Liver (tissue), 3 donors: Measurements from ENCODE around the gene TMEM38B.

Experiments used
- CTCF ChIP-seq: fragments of 150-350 bp; IDR thresholded peaks from 2 replicates; pipeline ENCODE4 v1.5.1; 2017; ENCODE audit warnings: improper control_type of control experiment, low read depth, low read length; ENCODE audit not compliant: missing input control
- GABPA ChIP-seq, 2 donors: IDR thresholded peaks in 1 of 2; conservative IDR thresholded peaks in 1 of 2; 2 replicates each; pipeline ENCODE4 v1.6.1; 2016; ENCODE audit warnings: antibody characterized with exemption in 2 of 2, mild to moderate bottlenecking in 1 of 2, moderate library complexity in 1 of 2
- HNF4A ChIP-seq, 2 donors: conservative IDR thresholded peaks; 2 replicates each; pipeline ENCODE4 v1.6.1; 2016; ENCODE audit warnings: antibody characterized with exemption in 2 of 2, mild to moderate bottlenecking in 2 of 2
- JUND ChIP-seq, 2 donors: IDR thresholded peaks; 2 replicates each; pipeline ENCODE4 v1.6.1; 2016; ENCODE audit warnings: antibody characterized with exemption in 2 of 2
- MAX ChIP-seq: IDR thresholded peaks from 2 replicates; pipeline ENCODE4 v1.6.1; 2016; ENCODE audit warnings: antibody characterized with exemption
- RAD21 ChIP-seq, 2 donors: IDR thresholded peaks; 2 replicates each; pipeline ENCODE4 v1.6.1; 2016; ENCODE audit warnings: antibody characterized with exemption in 2 of 2, mild to moderate bottlenecking in 2 of 2
- REST ChIP-seq: IDR thresholded peaks from 2 replicates; pipeline ENCODE4 v1.6.1; 2016; ENCODE audit warnings: antibody characterized with exemption, mild to moderate bottlenecking
- RXRA ChIP-seq, 2 donors: IDR thresholded peaks; 2 replicates each; pipeline ENCODE4 v1.6.1; 2017 to 2018; ENCODE audit warnings: antibody characterized with exemption in 2 of 2, mild to moderate bottlenecking in 1 of 2
- SP1 ChIP-seq: IDR thresholded peaks from 2 replicates; pipeline ENCODE4 v1.6.1; 2018; ENCODE audit warnings: antibody characterized with exemption, mild to moderate bottlenecking
- YY1 ChIP-seq: IDR thresholded peaks from 2 replicates; pipeline ENCODE4 v1.6.1; 2016; ENCODE audit warnings: antibody characterized with exemption, mild to moderate bottlenecking
- donor health status: healthy.
- donor health status: healthy.

GRCh38 chr9:105661011-105661410 is 33.3 kb upstream of the TMEM38B start:
- TF ChIP-seq CTCF (no peak), RAD21 (IDR thresholded peaks at IDR 0.05) (no peak), HNF4A (conservative IDR thresholded peaks at IDR 0.05) (no peak), RXRA (IDR thresholded peaks at IDR 0.05) (no peak), YY1 (no peak), JUND (IDR thresholded peaks at IDR 0.05) (no peak), GABPA (IDR thresholded peaks at IDR 0.05 in 1 of 2, conservative IDR thresholded peaks at IDR 0.05 in 1 of 2) (no peak), REST (no peak), MAX (no peak), SP1 (no peak)
